ENCODE data around the gene SESN1.
"Not testable (repeated sequence)": the region's sequence is repeated elsewhere in the genome, so short reads cannot be mapped to it uniquely, and the experiment has no call there.

SESN1 gene

GRCh38 chr6:109094416-109095035 lies at the start of gene SESN1:
Gene SESN1, minus strand, starts transcription at chr6:109094846. Its CDS starts 773 bp downstream, at chr6:109094073.
- H3K4me3 ChIP-seq (ENCODE audit: low read depth, low read length) = peak within 1 kb of the TSS; percentile 72
- peak; percentile 61 for DNase-seq (ENCODE audit: low read depth)
- TF ChIP-seq CTCF (IDR thresholded peaks at IDR 0.05; ENCODE audit: low read depth, low read length, missing control alignments) = no peak

GRCh38 chr6:109143191-109143590 lies 48.5 kb upstream of the SESN1 start:
- no peak overlapping the region for H3K4me3 ChIP-seq (ENCODE audit: low read depth, low read length)
- no peak for TF ChIP-seq CTCF (IDR thresholded peaks at IDR 0.05; ENCODE audit: low read depth, low read length, missing control alignments)
- DNase-seq (ENCODE audit: low read depth) = no peak

- not testable (repeated sequence) for H3K4me3 ChIP-seq (ENCODE audit: low read depth, low read length); DNase-seq (ENCODE audit: low read depth)
These were observed 47.4 kb upstream of the SESN1 start for GRCh38 chr6:109142067-109142466.

GRCh38 chr6:109139109-109139508 lies 44.5 kb upstream of the SESN1 start:
- no peak overlapping the region for H3K4me3 ChIP-seq (ENCODE audit: low read depth, low read length)
- no peak for TF ChIP-seq CTCF (IDR thresholded peaks at IDR 0.05; ENCODE audit: low read depth, low read length, missing control alignments)
- DNase-seq (ENCODE audit: low read depth) = no peak

GRCh38 chr6:109136530-109136929 lies 41.9 kb upstream of the SESN1 start:
- H3K4me3 ChIP-seq (ENCODE audit: low read depth, low read length); DNase-seq (ENCODE audit: low read depth): not testable (repeated sequence)

GRCh38 chr6:109136039-109136438 lies 41.4 kb upstream of the SESN1 start:
- H3K4me3 ChIP-seq (ENCODE audit: low read depth, low read length); DNase-seq (ENCODE audit: low read depth): not testable (repeated sequence)

GRCh38 chr6:109135600-109135999 lies 41.0 kb upstream of the SESN1 start:
- not testable (repeated sequence) for DNase-seq (ENCODE audit: low read depth)

GRCh38 chr6:109130065-109130464 lies 35.4 kb upstream of the SESN1 start:
- DNase-seq (ENCODE audit: low read depth) = no peak
- TF ChIP-seq CTCF (IDR thresholded peaks at IDR 0.05; ENCODE audit: low read depth, low read length, missing control alignments) = no peak
- H3K4me3 ChIP-seq (ENCODE audit: low read depth, low read length) = no peak overlapping the region

More at GRCh38 chr6:109135600-109135999, 41.0 kb upstream of the SESN1 start:
- not testable (repeated sequence) for H3K4me3 ChIP-seq (ENCODE audit: low read depth, low read length)

GRCh38 chr6:109125504-109125903 lies 30.9 kb upstream of the SESN1 start:
- no peak for TF ChIP-seq CTCF (IDR thresholded peaks at IDR 0.05; ENCODE audit: low read depth, low read length, missing control alignments)
- no peak for DNase-seq (ENCODE audit: low read depth)
- H3K4me3 ChIP-seq (ENCODE audit: low read depth, low read length) = no peak overlapping the region

Measured in GM12864 (cell line).